GM06990 (cell line): ENCODE data around the gene LHFPL4.

Source experiments
- DNase-seq: peaks from one replicate; pipeline ENCODE4 v3.0.0-alpha.2; 2011; ENCODE audit not compliant: insufficient read length; ENCODE audit errors: extremely low read depth
- H3K27me3 ChIP-seq: replicated peaks from 2 replicates; pipeline ENCODE4 v1.6.0; 2011; ENCODE audit warnings: low read length; ENCODE audit not compliant: control insufficient read depth, insufficient read depth
- H3K36me3 ChIP-seq: 2 replicates; pipeline ENCODE4 v1.5.1; 2011; ENCODE audit warnings: low read length; ENCODE audit not compliant: control insufficient read depth, insufficient read depth
- H3K4me3 ChIP-seq: replicated peaks from 2 replicates; pipeline ENCODE4 v1.5.1; 2011; ENCODE audit warnings: low read depth, mild to moderate bottlenecking, control low read depth, low read length
- TF ChIP-seq, protein P1 (sequence below): IDR thresholded peaks from 2 replicates; pipeline ENCODE4 v1.5.1; 2011; ENCODE audit warnings: low read length, control low read depth, mild to moderate bottlenecking, inconsistent platforms; ENCODE audit not compliant: insufficient read depth, poor library complexity, severe bottlenecking

LHFPL4 gene

GRCh38 chr3:9549600-9549999 is 4.0 kb downstream of the LHFPL4 start:
- no peaks in the 10 kb centered on the region for H3K27me3 ChIP-seq
- H3K36me3 ChIP-seq = no peaks in the 10 kb centered on the region

GRCh38 chr3:9548991-9549390 is 4.6 kb downstream of the LHFPL4 start:
- no peaks in the 10 kb centered on the region for H3K27me3 ChIP-seq
- no peak overlapping the region for H3K4me3 ChIP-seq
- TF ChIP-seq, protein P1, sequence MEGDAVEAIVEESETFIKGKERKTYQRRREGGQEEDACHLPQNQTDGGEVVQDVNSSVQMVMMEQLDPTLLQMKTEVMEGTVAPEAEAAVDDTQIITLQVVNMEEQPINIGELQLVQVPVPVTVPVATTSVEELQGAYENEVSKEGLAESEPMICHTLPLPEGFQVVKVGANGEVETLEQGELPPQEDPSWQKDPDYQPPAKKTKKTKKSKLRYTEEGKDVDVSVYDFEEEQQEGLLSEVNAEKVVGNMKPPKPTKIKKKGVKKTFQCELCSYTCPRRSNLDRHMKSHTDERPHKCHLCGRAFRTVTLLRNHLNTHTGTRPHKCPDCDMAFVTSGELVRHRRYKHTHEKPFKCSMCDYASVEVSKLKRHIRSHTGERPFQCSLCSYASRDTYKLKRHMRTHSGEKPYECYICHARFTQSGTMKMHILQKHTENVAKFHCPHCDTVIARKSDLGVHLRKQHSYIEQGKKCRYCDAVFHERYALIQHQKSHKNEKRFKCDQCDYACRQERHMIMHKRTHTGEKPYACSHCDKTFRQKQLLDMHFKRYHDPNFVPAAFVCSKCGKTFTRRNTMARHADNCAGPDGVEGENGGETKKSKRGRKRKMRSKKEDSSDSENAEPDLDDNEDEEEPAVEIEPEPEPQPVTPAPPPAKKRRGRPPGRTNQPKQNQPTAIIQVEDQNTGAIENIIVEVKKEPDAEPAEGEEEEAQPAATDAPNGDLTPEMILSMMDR = no peak
- DNase-seq = no peak
- no peaks in the 10 kb centered on the region for H3K36me3 ChIP-seq

More at GRCh38 chr3:9549600-9549999, 4.0 kb downstream of the LHFPL4 start:
- TF ChIP-seq, protein P1 = no peak
- DNase-seq = no peak
- H3K4me3 ChIP-seq = no peak overlapping the region

GRCh38 chr3:9542182-9542581 is 11.4 kb downstream of the LHFPL4 start:
- TF ChIP-seq, protein P1 = no peak
- H3K27me3 ChIP-seq = no peaks in the 10 kb centered on the region
- no peak overlapping the region for H3K4me3 ChIP-seq
- DNase-seq = no peak
- H3K36me3 ChIP-seq = no peaks in the 10 kb centered on the region

GRCh38 chr3:9536212-9536611 is 17.4 kb downstream of the LHFPL4 start:
- Histone ChIP-seq H3K4me3 (no peak overlapping the region), H3K36me3 (no peaks in the 10 kb centered on the region), H3K27me3 (no peaks in the 10 kb centered on the region; the same call in 1 of the 2 replicates)
- TF ChIP-seq, protein P1 = no peak
- DNase-seq = no peak

DNA sequence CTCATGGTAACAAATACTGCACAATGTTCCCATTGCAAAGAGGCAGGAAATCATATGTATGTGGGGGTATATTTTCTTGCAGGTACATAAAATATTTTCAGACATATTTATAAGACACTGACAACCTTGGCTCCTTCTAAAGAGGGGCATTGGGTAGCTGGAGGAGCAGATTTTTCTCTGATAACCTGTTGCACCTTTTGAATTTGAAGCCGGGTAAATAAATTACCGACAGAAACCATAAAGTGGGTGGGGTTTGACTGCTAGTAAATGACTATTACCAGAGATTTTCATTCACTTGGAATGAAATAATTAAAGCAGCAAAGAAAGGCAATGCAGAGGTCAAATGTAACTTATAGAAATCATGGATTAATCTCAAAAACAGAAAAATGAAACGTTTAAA is 19.2 kb downstream of the LHFPL4 start:
- H3K36me3 ChIP-seq = no peaks in the 10 kb centered on the region
- DNase-seq = no peak
- no peak overlapping the region for H3K4me3 ChIP-seq
- TF ChIP-seq, protein P1 = no peak
- H3K27me3 ChIP-seq = no peaks in the 10 kb centered on the region; the same call in 1 of the 2 replicates

- Histone ChIP-seq H3K4me3 (no peak overlapping the region), H3K36me3 (no peaks in the 10 kb centered on the region), H3K27me3 (no peaks in the 10 kb centered on the region; the same call in 1 of the 2 replicates)
- TF ChIP-seq, protein P1 = no peak
- DNase-seq = no peak
These were observed 28.5 kb downstream of the LHFPL4 start for GRCh38 chr3:9525078-9525477.
